ENCODE measurements around the gene PRC1. TPM values are rescaled to one million over a fixed set of nuclear protein-coding genes. Genes with fewer than 3 reads are reported as not detected.

Gene PRC1
- total and polyA plus RNA-seq, 4 donors: 5.0 to 31.1 (median 7.9) TPM

- Histone ChIP-seq H3K27me3 (ENCODE audit: control insufficient read depth in 3 of 3, insufficient read depth in 3 of 3, low read length in 2 of 3) (no peaks in the 10 kb centered on the region), H3K9ac (ENCODE audit: insufficient read depth in 1 of 2, low read length in 2 of 2) (peak within 1 kb of the TSS; percentile 72 to 88), H3K4me1 (ENCODE audit: control insufficient read depth in 5 of 5, insufficient read depth in 5 of 5, low read length in 5 of 5) (peaks cover 0 to 15% (median 6%) of the 10 kb centered on the region in 5 donors), H3K27ac (ENCODE audit: low read depth in 1 of 2, low read length in 1 of 2) (peak within 1 kb of the TSS; percentile 5 to 71), H3K4me3 (peak within 1 kb of the TSS; percentile 91), H3K36me3 (ENCODE audit: control insufficient read depth in 4 of 4, insufficient read depth in 4 of 4, low read length in 4 of 4) (peaks cover 0 to 9% (median 0%) of the 10 kb centered on the region in 4 donors), H3K9me3 (ENCODE audit: control insufficient read depth in 4 of 4, insufficient read depth in 3 of 4, low read length in 3 of 4) (no peaks in the 10 kb centered on the region)
- no peak for TF ChIP-seq CTCF (IDR thresholded peaks at IDR 0.05; ENCODE audit: control extremely low read depth, extremely low read depth)
- DNase-seq (peak; percentile 88 to 94 (median 91)), ATAC-seq (ENCODE audit: insufficient read depth, low FRiP score) (peak; percentile 94)
- 0% methylated on average over 46 to 48 of the region's 48 CpGs for WGBS, 2 donors
Observed at GRCh38 chr15:91022075-91022831, 27.9 kb upstream of the PRC1 start, which contains the start of gene VPS33B. VPS33B (minus strand) TSS chr15:91022594; CDS start chr15:91022249, 345 bp downstream.

- no peak for TF ChIP-seq CTCF (IDR thresholded peaks at IDR 0.05; ENCODE audit: control extremely low read depth, extremely low read depth)
- DNase-seq (peak in 1 of 3 donors; percentile 23), ATAC-seq (ENCODE audit: insufficient read depth, low FRiP score) (no peak)
Observed at GRCh38 chr15:91021516-91022074, 27.3 kb upstream of the PRC1 start.

GRCh38 chr15:91018158-91018557, 23.8 kb upstream of the PRC1 start:
- WGBS, 2 donors: 72 to 77% methylated on average over 3 of the region's 3 CpGs
- ATAC-seq (ENCODE audit: insufficient read depth, low FRiP score) (no peak), DNase-seq (no peak)
- Histone ChIP-seq H3K4me3 (no peak overlapping the region), H3K36me3 (ENCODE audit: control insufficient read depth in 4 of 4, insufficient read depth in 4 of 4, low read length in 4 of 4) (peaks cover 3 to 19% (median 16%) of the 10 kb centered on the region in 4 donors), H3K27me3 (ENCODE audit: control insufficient read depth in 3 of 3, insufficient read depth in 3 of 3, low read length in 2 of 3) (no peaks in the 10 kb centered on the region), H3K27ac (ENCODE audit: low read depth in 1 of 2, low read length in 1 of 2) (no peak overlapping the region), H3K9me3 (ENCODE audit: control insufficient read depth in 4 of 4, insufficient read depth in 3 of 4, low read length in 3 of 4) (no peaks in the 10 kb centered on the region), H3K9ac (ENCODE audit: insufficient read depth in 1 of 2, low read length in 2 of 2) (no peak overlapping the region), H3K4me1 (ENCODE audit: control insufficient read depth in 5 of 5, insufficient read depth in 5 of 5, low read length in 5 of 5) (peaks cover 0 to 15% (median 6%) of the 10 kb centered on the region in 5 donors)
- no peak for TF ChIP-seq CTCF (IDR thresholded peaks at IDR 0.05; ENCODE audit: control extremely low read depth, extremely low read depth)

More at GRCh38 chr15:91021516-91022074, 27.3 kb upstream of the PRC1 start:
- WGBS, 2 donors: 12 to 14% methylated on average over 4 of the region's 4 CpGs
- H3K27ac ChIP-seq (ENCODE audit: low read depth in 1 of 2, low read length in 1 of 2): peak overlapping the region; percentile 5 to 71
- H3K9me3 ChIP-seq (ENCODE audit: control insufficient read depth in 4 of 4, insufficient read depth in 3 of 4, low read length in 3 of 4): no peaks in the 10 kb centered on the region
- peak overlapping the region; percentile 91 for H3K4me3 ChIP-seq
- peaks cover 0 to 9% (median 4%) of the 10 kb centered on the region in 4 donors for H3K36me3 ChIP-seq (ENCODE audit: control insufficient read depth in 4 of 4, insufficient read depth in 4 of 4, low read length in 4 of 4)
- H3K9ac ChIP-seq (ENCODE audit: insufficient read depth in 1 of 2, low read length in 2 of 2): peak overlapping the region; percentile 72 to 88
- peaks cover 0 to 15% (median 6%) of the 10 kb centered on the region in 5 donors for H3K4me1 ChIP-seq (ENCODE audit: control insufficient read depth in 5 of 5, insufficient read depth in 5 of 5, low read length in 5 of 5)
- H3K27me3 ChIP-seq (ENCODE audit: control insufficient read depth in 3 of 3, insufficient read depth in 3 of 3, low read length in 2 of 3): no peaks in the 10 kb centered on the region
